Epithelial cell of esophagus (primary cell): ENCODE results near the gene MEMO1.
"Not testable (repeated sequence)": the region's sequence is repeated elsewhere in the genome, so short reads cannot be mapped to it uniquely, and the experiment has no call there.

ENCODE experiments used
- DNase-seq: peaks from one replicate; pipeline ENCODE4 v3.0.0; 2010; ENCODE audit warnings: low read depth
- H3K4me3 ChIP-seq: 2 replicates; pipeline ENCODE4 v1.5.1; 2011; ENCODE audit warnings: mild to moderate bottlenecking, low read length, control low read depth
- CTCF ChIP-seq: IDR thresholded peaks from 2 replicates; pipeline ENCODE4 v1.5.1; 2011; ENCODE audit warnings: low read depth, mild to moderate bottlenecking, low read length, control low read depth, inconsistent platforms; ENCODE audit not compliant: insufficient read depth; ENCODE audit errors: missing control alignments

MEMO1 gene

DNA sequence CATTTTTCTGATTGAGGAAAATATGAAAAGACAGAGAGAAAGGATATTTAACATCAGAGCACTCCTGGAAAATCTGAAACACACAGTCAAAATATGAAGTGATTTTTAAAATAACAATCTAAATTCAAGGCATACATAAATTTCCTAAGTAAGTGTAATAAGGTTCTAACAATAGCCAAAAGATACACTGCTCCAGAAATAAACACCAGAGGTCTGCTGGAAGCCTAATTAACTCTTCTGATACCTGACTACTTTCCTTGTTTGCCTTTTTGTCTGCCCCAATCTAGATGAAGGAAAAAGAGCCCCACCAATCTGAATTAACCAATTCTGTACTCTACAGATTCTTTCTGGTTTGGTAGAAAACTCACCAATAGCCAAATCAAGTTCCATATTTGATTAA, 87.1 kb downstream of the MEMO1 start:
- no peak for DNase-seq
- no peak for TF ChIP-seq CTCF
- no peak overlapping the region for H3K4me3 ChIP-seq

- no peak for TF ChIP-seq CTCF
- H3K4me3 ChIP-seq: no peak overlapping the region
- peak; percentile 82 for DNase-seq
Measured at GRCh38 chr2:31922542-31923408, 88.0 kb downstream of the MEMO1 start.

DNA sequence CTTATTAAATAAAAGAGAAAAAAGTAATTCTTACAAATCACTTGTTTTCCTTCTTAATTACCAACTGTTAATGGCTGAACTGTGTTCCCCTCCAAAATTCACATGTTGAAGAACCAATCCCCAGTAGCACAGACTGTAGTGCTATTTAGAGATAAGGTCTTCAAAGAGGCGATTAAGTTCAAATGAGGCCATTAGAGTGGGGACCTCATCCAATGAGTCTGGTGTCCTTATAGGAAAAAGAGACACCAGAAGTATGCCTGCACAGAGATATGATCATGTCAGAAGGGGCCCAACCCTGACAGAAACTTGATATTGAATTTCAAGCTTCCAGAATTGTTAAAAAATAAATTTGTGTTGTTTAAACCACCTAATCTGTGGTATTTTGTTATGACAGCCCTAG, 89.8 kb downstream of the MEMO1 start:
- TF ChIP-seq CTCF: no peak
- no peak for DNase-seq

GRCh38 chr2:31919499-31919898, 91.3 kb downstream of the MEMO1 start:
- TF ChIP-seq CTCF: no peak
- no peak overlapping the region for H3K4me3 ChIP-seq
- DNase-seq: no peak

More for the DNA sequence above, 89.8 kb downstream of the MEMO1 start:
- H3K4me3 ChIP-seq: no peak overlapping the region

- H3K4me3 ChIP-seq: no peak overlapping the region
- TF ChIP-seq CTCF: no peak
- no peak for DNase-seq
Measured at GRCh38 chr2:31909661-31910060, 101.1 kb downstream of the MEMO1 start.

DNA sequence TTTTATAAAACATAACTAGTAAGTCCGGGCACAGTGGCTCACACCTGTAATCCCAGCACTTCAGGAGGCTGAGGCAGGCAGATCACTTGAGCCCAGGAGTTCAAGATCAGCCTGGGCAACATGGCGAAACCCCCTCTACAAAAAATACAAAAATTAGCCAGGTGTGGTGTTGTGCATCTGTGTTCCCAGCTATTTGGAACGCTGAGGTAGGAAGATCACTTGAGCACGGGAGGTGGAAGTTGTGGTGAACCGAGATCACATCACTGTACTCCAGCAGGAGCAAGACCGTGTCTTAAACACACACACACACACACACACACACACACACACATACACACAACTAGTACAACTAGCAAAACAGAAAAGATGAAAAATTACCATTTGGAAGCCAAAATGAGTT, 103.3 kb downstream of the MEMO1 start:
- not testable (repeated sequence) for H3K4me3 ChIP-seq, DNase-seq

DNA sequence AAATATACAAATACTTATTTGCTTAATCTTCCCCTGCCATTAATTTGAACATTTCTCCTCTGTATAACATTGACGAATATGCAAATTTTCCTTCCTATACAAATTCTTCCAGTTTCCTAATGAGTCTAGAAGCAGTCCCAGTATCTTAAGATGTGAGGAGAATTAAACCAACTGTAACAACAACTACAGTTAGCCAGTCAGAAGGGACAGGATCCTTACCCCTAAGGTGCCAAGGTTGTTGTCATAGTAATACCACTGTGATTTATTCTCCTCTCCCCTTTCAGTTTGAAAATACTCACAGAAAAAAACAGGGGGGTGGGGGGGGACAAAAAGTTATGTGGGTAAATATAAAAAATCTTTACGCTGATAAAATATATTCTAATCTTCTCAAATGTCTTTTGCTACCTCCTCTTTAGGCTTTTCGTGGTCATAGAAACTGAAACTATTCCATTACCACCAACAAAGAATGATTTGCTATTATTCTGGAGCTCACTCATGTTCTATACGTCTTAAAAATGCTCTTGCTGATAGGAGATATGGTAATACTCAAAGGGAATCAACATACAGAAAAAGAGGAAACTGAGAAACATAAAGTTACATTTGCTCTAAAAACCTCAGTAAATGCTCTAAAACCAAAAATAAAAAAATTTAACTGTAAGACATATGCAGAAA, 107.6 kb downstream of the MEMO1 start:
- no peak for TF ChIP-seq CTCF
- H3K4me3 ChIP-seq: no peak overlapping the region
- no peak for DNase-seq
